HepG2 (cell line): ENCODE data around the gene GPR89A. TPM values are rescaled to one million over a fixed set of nuclear protein-coding genes. Genes with fewer than 3 reads are reported as not detected.

Source experiments
- ATAC-seq: fragments of 200-7000 bp; cut with Tn5 transposase; 3 replicates; pipeline ENCODE4 v1.9.1; 2020; ENCODE audit warnings: mild to moderate bottlenecking, moderate library complexity
- BruUV-seq: library from RNA; stranded (reverse); fragments of 400-500 nt; replicated peaks from 2 replicates; lab custom pipeline; 2021; lab: Mats Ljungman, UMichigan
- CTCF ChIA-PET: fragments of 300-600 bp; formaldehyde crosslinking; extraction: SDS; loops from one replicate; lab custom pipeline; 2021; ENCODE audit warnings: low total read pairs, inconsistent platforms, low intra/inter-chr PET ratio; lab: Yijun Ruan, JAX
- POLR2A ChIA-PET: fragments of 350-600 bp; sonication (Branson Sonifier 250); formaldehyde crosslinking; loops from one replicate; lab custom pipeline; 2020; ENCODE audit warnings: antibody characterized with exemption, inconsistent platforms; lab: Yijun Ruan, JAX
- DNase-seq: peaks from one replicate; pipeline ENCODE4 v3.0.0-alpha.2; 2015; ENCODE audit warnings: low spot score
- FAIRE-seq: peaks from 3 replicates; lab custom pipeline; 2011; peaks lifted over from hg19 to GRCh38; lab: Jason Lieb, UNC
- H2AFZ ChIP-seq: one replicate; pipeline ENCODE4 v1.6.1; 2011; ENCODE audit warnings: low read length, inconsistent platforms
- H3K27ac ChIP-seq: fragments of 300-600 bp; 3 replicates; pipeline ENCODE4 v1.8.0; 2011; ENCODE audit warnings: mixed run types, mild to moderate bottlenecking, mixed read lengths, low read length, inconsistent platforms; ENCODE audit not compliant: insufficient read depth; ENCODE audit errors: extremely low read length
- H3K27me3 ChIP-seq, 2 experiments: fragments of 200-600 bp in 1 of 2; 2 replicates in 1 of 2; 3 replicates in 1 of 2; pipeline versions ENCODE4 v1.6.0 to v1.8.0; 2011; ENCODE audit warnings: low read length in 2 of 2, mild to moderate bottlenecking in 2 of 2, moderate library complexity in 2 of 2, inconsistent platforms in 1 of 2; ENCODE audit not compliant: insufficient read depth in 2 of 2, control insufficient read depth in 1 of 2
- H3K36me3 ChIP-seq, 2 experiments: fragments of 200-600 bp in 1 of 2; replicated peaks in 1 of 2; 2 replicates in 1 of 2; 3 replicates in 1 of 2; pipeline versions ENCODE4 v1.5.1 to v1.8.0; 2011; ENCODE audit warnings: low read length in 2 of 2, inconsistent platforms in 1 of 2; ENCODE audit not compliant: insufficient read depth in 2 of 2, control insufficient read depth in 1 of 2
- H3K4me1 ChIP-seq: 2 replicates; pipeline ENCODE4 v1.5.1; 2012; ENCODE audit warnings: low read length, inconsistent platforms; ENCODE audit not compliant: insufficient read depth
- H3K4me2 ChIP-seq: 2 replicates; pipeline ENCODE4 v1.6.0; 2011; ENCODE audit warnings: low read depth, low read length, inconsistent platforms
- H3K4me3 ChIP-seq, 3 experiments: fragments of 200-600 bp in 1 of 3; sonication (generic), shearing (Covaris generic) in 1 of 3; replicated peaks in 1 of 3; 2 replicates each; pipeline ENCODE4 v1.5.1; 2011 to 2016; ENCODE audit warnings: low read length in 3 of 3, inconsistent platforms in 2 of 3, low read depth in 2 of 3, mild to moderate bottlenecking in 2 of 3, control low read depth in 1 of 3, mixed read lengths in 1 of 3; ENCODE audit not compliant: insufficient read depth in 1 of 3
- H3K79me2 ChIP-seq: one replicate; pipeline ENCODE4 v1.6.1; 2011; ENCODE audit warnings: low read length, inconsistent platforms; ENCODE audit not compliant: insufficient read depth
- H3K9ac ChIP-seq: 2 replicates; pipeline ENCODE4 v1.6.0; 2011; ENCODE audit warnings: mild to moderate bottlenecking, low read depth, low read length, inconsistent platforms; ENCODE audit not compliant: insufficient read depth
- H3K9me3 ChIP-seq: 2 replicates; pipeline ENCODE4 v1.5.1; 2012; ENCODE audit warnings: mild to moderate bottlenecking, low read length
- H4K20me1 ChIP-seq: 2 replicates; pipeline ENCODE4 v1.6.0; 2011; ENCODE audit warnings: inconsistent platforms, mild to moderate bottlenecking, low read length, moderate library complexity; ENCODE audit not compliant: insufficient read depth
- ARID5B ChIP-seq: IDR thresholded peaks from 2 replicates; pipeline ENCODE4 v1.4.0; 2020; ENCODE audit warnings: mild to moderate bottlenecking, missing genetic modification reagents
- FOXA3 ChIP-seq: IDR thresholded peaks from 2 replicates; pipeline ENCODE4 v1.6.1; 2016; ENCODE audit warnings: missing genetic modification reagents, missing compliant biosample characterization
- GATAD2A ChIP-seq: IDR thresholded peaks from 2 replicates; pipeline ENCODE4 v1.6.1; 2016
- HNF4A ChIP-seq: sonication (generic); formaldehyde crosslinking; IDR thresholded peaks from 2 replicates; pipeline ENCODE4 v1.4.0; 2020; ENCODE audit warnings: missing genetic modification reagents
- MAZ ChIP-seq, 2 experiments: sonication (generic) in 1 of 2; formaldehyde crosslinking in 1 of 2; IDR thresholded peaks; 2 replicates each; pipeline versions ENCODE4 v1.5.0 to v1.6.1; 2012 to 2020; ENCODE audit warnings: low read depth in 2 of 2, mild to moderate bottlenecking in 2 of 2, borderline replicate concordance in 1 of 2, improper control_type of control experiment in 1 of 2, low read length in 1 of 2, missing genetic modification reagents in 1 of 2, moderate library complexity in 1 of 2
- RXRB ChIP-seq: IDR thresholded peaks from 2 replicates; pipeline ENCODE4 v1.6.1; 2016; ENCODE audit warnings: borderline replicate concordance, missing genetic modification reagents, missing compliant biosample characterization
- SIX1 ChIP-seq: sonication (generic); formaldehyde crosslinking; IDR thresholded peaks from 2 replicates; pipeline ENCODE4 v1.4.0; 2020; ENCODE audit warnings: missing genetic modification reagents, borderline replicate concordance
- SOX13 ChIP-seq, 3 experiments: fragments of 450-650 bp in 1 of 3; sonication (generic) in 1 of 3; formaldehyde crosslinking in 1 of 3; IDR thresholded peaks in 2 of 3; conservative IDR thresholded peaks in 1 of 3; 2 replicates each; pipeline versions ENCODE4 v1.5.0 to v1.6.1; 2016 to 2020; ENCODE audit warnings: antibody characterized with exemption in 1 of 3, mild to moderate bottlenecking in 1 of 3, missing compliant biosample characterization in 1 of 3, missing genetic modification reagents in 1 of 3, moderate library complexity in 1 of 3
- SOX6 ChIP-seq, 2 experiments: fragments of 450-650 bp in 1 of 2; sonication (generic) in 1 of 2; formaldehyde crosslinking in 1 of 2; IDR thresholded peaks; 2 replicates each; pipeline versions ENCODE4 v1.4.0 to v1.6.1; 2017 to 2020; ENCODE audit warnings: antibody characterized with exemption in 1 of 2, mild to moderate bottlenecking in 1 of 2, missing genetic modification reagents in 1 of 2
- TRIM22 ChIP-seq: fragments of 450-650 bp; IDR thresholded peaks from 2 replicates; pipeline ENCODE4 v1.6.1; 2017
- ZNF160 ChIP-seq: sonication (generic); formaldehyde crosslinking; IDR thresholded peaks from 2 replicates; pipeline ENCODE4 v1.8.0; 2022; ENCODE audit warnings: mild to moderate bottlenecking, inconsistent platforms, missing genetic modification reagents
- ZNF790 ChIP-seq: sonication (generic); formaldehyde crosslinking; IDR thresholded peaks from 2 replicates; pipeline ENCODE4 v1.8.0; 2022; ENCODE audit warnings: missing genetic modification reagents, mild to moderate bottlenecking, borderline replicate concordance
- WGBS: methylation state at CpG from one replicate; pipeline ENCODE4 v1.1.6; 2017; ENCODE audit warnings: low lambda C conversion rate; 5-methylcytosine and 5-hydroxymethylcytosine counted together
- in situ Hi-C: cut with HindIII; loops from 2 replicates; pipeline ENCODE4 v1.10.0; 2017; ENCODE audit warnings: low pct_unique_long_range_greater_than_20kb; ENCODE audit not compliant: extremely low pct_ligation_motif_present
- intact Hi-C: fragments of 100-400 bp; cut with micrococcal nuclease; formaldehyde crosslinking; loops from one replicate; pipeline ENCODE4 v1.10.0; 2022; ENCODE audit not compliant: unreplicated experiment
- polyA plus RNA-seq, 8 experiments: library from polyadenylated mRNA; depleted of rRNA in 3 of 8; stranded (reverse) in 7 of 8; unstranded in 1 of 8; fragments of >200 nt; fragmentation: Illumina TruSeq in 4 of 8; extraction: Trizol in 4 of 8; gene quantifications; 2 replicates each; pipeline versions ENCODE4 v1.2.1 to v1.2.3, GENCODE V29; 2011 to 2016; ENCODE audit warnings: low read depth in 4 of 8, missing spikeins in 1 of 8, mixed read lengths in 1 of 8; ENCODE audit not compliant: insufficient read depth in 1 of 8
- total RNA-seq, 5 experiments: library from RNA; depleted of rRNA; stranded (reverse); fragments of >200 nt; fragmentation: Illumina TruSeq; extraction: Trizol; gene quantifications; 2 replicates each; pipeline ENCODE4 v1.2.3, GENCODE V29; 2016; ENCODE audit warnings: low read depth in 1 of 5

The GPR89A gene
- total and polyA plus RNA-seq, 2 of the 13 experiments (the other 11 are each of a cell fraction or from before 2014, with no cell fraction given), result 23.4 to 32.6 TPM

- TF ChIP-seq TRIM22, result no peak
Observed at GRCh38 chr1:145701306-145701862, 93.6 kb downstream of the GPR89A start (continued).

GRCh38 chr1:145702052-145702451 is 94.3 kb downstream of the GPR89A start:
- no peak for ATAC-seq
- no peaks in the 10 kb centered on the region for H3K9me3 ChIP-seq
- in situ Hi-C loops, result no loop called here
- H3K36me3 ChIP-seq, result no peaks in the 10 kb centered on the region; a peak in 1 of 5 replicates
- H3K27ac ChIP-seq, result no peak overlapping the region
- peaks cover 62% of the 10 kb centered on the region for H3K4me1 ChIP-seq
- no peak overlapping the region for H3K4me3 ChIP-seq
- FAIRE-seq, result no peak
- no peak overlapping the region for H2AFZ ChIP-seq
- no peaks in the 10 kb centered on the region for H3K27me3 ChIP-seq
- peaks cover 20% of the 10 kb centered on the region for H3K79me2 ChIP-seq
- BruUV-seq, result no TSS peak
- ChIA-PET CTCF (no interaction called here), POLR2A (interaction anchor here (1.1 to 1.4 kb wide), 3 partner anchors 10 to 13 kb away, joined by 4 to 8 read pairs (median 5); no protein-coding TSS in a partner anchor)
- peak; percentile 45 for DNase-seq
- no peaks in the 10 kb centered on the region for H4K20me1 ChIP-seq
- 74% methylated on average over 2 of the region's 2 CpGs for WGBS
- intact Hi-C loops, result no loop called here
- peak overlapping the region; percentile 42; the same call in 1 of the 2 replicates for H3K4me2 ChIP-seq
- H3K9ac ChIP-seq, result no peak overlapping the region
- TF ChIP-seq MAZ (IDR thresholded peaks at IDR 0.05; ENCODE audit: borderline replicate concordance, low read depth, low read length) (no peak), MAZ (CRISPR knock-in tag; IDR thresholded peaks at IDR 0.05; ENCODE audit: low read depth) (no peak), ZNF160 (CRISPR knock-in tag) (no peak), SIX1 (CRISPR knock-in tag) (no peak), GATAD2A (peak; percentile 46), HNF4A (CRISPR knock-in tag) (peak; percentile 60; the same call in 1 of the 2 replicates), SOX6 (IDR thresholded peaks at IDR 0.05) (no peak), SOX6 (CRISPR knock-in tag; IDR thresholded peaks at IDR 0.05) (peak; percentile 42), SOX13 (IDR thresholded peaks at IDR 0.05) (no peak), SOX13 (CRISPR knock-in tag; conservative IDR thresholded peaks at IDR 0.05 in 1 of 2, IDR thresholded peaks at IDR 0.05 in 1 of 2) (peak in 1 of 2 experiments; percentile 14; a peak in 1 of 4 replicates), ARID5B (peak; percentile 50; the same call in 1 of the 2 replicates), FOXA3 (CRISPR knock-in tag) (no peak), ZNF790 (CRISPR knock-in tag) (no peak), RXRB (peak; percentile 29; the same call in 1 of the 2 replicates)
